B cell (primary cell): Measurements from ENCODE around the gene EXOSC9. TPM values are rescaled to one million over a fixed set of nuclear protein-coding genes. Genes with fewer than 3 reads are reported as not detected.

ENCODE experiments used
- ATAC-seq: fragments of 200-7000 bp; cut with Tn5 transposase; one replicate; pipeline ENCODE4 v1.10.0; 2021; ENCODE audit warnings: low read depth, mild to moderate bottlenecking, moderate number of reproducible peaks, moderate library complexity
- CTCF ChIA-PET: fragments of 350-600 bp; sonication (Branson Sonifier 250); formaldehyde crosslinking; loops from one replicate; lab custom pipeline; 2021; ENCODE audit warnings: antibody characterized with exemption, inconsistent platforms; lab: Charles Lee
- POLR2A ChIA-PET: fragments of 350-600 bp; sonication (Branson Sonifier 250); formaldehyde crosslinking; loops from one replicate; lab custom pipeline; 2021; ENCODE audit warnings: antibody characterized with exemption; lab: Charles Lee
- DNase-seq: peaks from one replicate; pipeline ENCODE4 v3.0.0; 2013
- H2AFZ ChIP-seq: 2 replicates; pipeline ENCODE4 v1.6.1; 2012; ENCODE audit warnings: mild to moderate bottlenecking, low read depth, low read length; ENCODE audit not compliant: insufficient read depth, poor library complexity, severe bottlenecking
- H3K27ac ChIP-seq, 2 donors: 1 replicate in 1 of 2; 2 replicates in 1 of 2; pipeline ENCODE4 v1.5.1; 2012 to 2013; ENCODE audit warnings: low read length in 2 of 2, mild to moderate bottlenecking in 2 of 2, moderate library complexity in 1 of 2
- H3K27me3 ChIP-seq, 4 experiments: fragments of 200-600 bp in 1 of 4; sonication (generic) in 1 of 4; replicated peaks in 1 of 4; 1 replicate in 2 of 4; 2 replicates in 2 of 4; pipeline versions ENCODE4 v1.6.1 to v1.7.0; 2013 to 2016; ENCODE audit warnings: low read length in 3 of 4, mild to moderate bottlenecking in 2 of 4, mixed read lengths in 1 of 4, moderate library complexity in 1 of 4; ENCODE audit not compliant: insufficient read depth in 4 of 4, control insufficient read depth in 3 of 4; ENCODE audit errors: control extremely low read depth in 1 of 4
- H3K36me3 ChIP-seq, 2 experiments: replicated peaks in 1 of 2; 1 replicate in 1 of 2; 2 replicates in 1 of 2; pipeline versions ENCODE4 v1.6.1 to v1.7.1; 2013; ENCODE audit warnings: low read length in 1 of 2; ENCODE audit not compliant: insufficient read depth in 2 of 2, control insufficient read depth in 1 of 2; ENCODE audit errors: control extremely low read depth in 1 of 2, extremely low read depth in 1 of 2
- H3K4me1 ChIP-seq, 2 donors: fragments of 200-600 bp in 1 of 2; sonication (generic) in 1 of 2; 1 replicate in 1 of 2; 2 replicates in 1 of 2; pipeline versions ENCODE4 v1.5.1 to v1.6.1; 2013 to 2017; ENCODE audit warnings: low read length in 2 of 2; ENCODE audit not compliant: control insufficient read depth in 2 of 2, insufficient read depth in 2 of 2
- H3K4me2 ChIP-seq: replicated peaks from 2 replicates; pipeline ENCODE3; 2012; ENCODE audit warnings: mild to moderate bottlenecking, low read depth, low read length; ENCODE audit not compliant: poor library complexity, severe bottlenecking
- H3K4me3 ChIP-seq, 5 experiments: fragments of 200-600 bp in 1 of 5; sonication (generic) in 1 of 5; 1 replicate in 3 of 5; 2 replicates in 2 of 5; pipeline versions ENCODE4 v1.5.1 to v1.7.0; 2011 to 2016; ENCODE audit warnings: low read length in 4 of 5, mild to moderate bottlenecking in 4 of 5, low read depth in 2 of 5, control low read depth in 1 of 5, moderate library complexity in 1 of 5; ENCODE audit not compliant: insufficient read depth in 1 of 5; ENCODE audit errors: control extremely low read depth in 1 of 5, extremely low read depth in 1 of 5
- H3K79me2 ChIP-seq: fragments of 200-600 bp; sonication (generic); one replicate; pipeline ENCODE4 v1.6.0; 2016; ENCODE audit warnings: low read length; ENCODE audit not compliant: control insufficient read depth, insufficient read depth
- H3K9ac ChIP-seq: fragments of 200-600 bp; sonication (generic); 2 replicates; pipeline ENCODE4 v1.6.1; 2017; ENCODE audit warnings: mild to moderate bottlenecking, low read length, moderate library complexity
- H3K9me3 ChIP-seq, 3 donors: one replicate each; pipeline versions ENCODE4 v1.6.1 to v1.7.1; 2013; ENCODE audit warnings: low read length in 2 of 3; ENCODE audit not compliant: control insufficient read depth in 2 of 3, insufficient read depth in 1 of 3; ENCODE audit errors: control extremely low read depth in 1 of 3
- H4K20me1 ChIP-seq: 2 replicates; pipeline ENCODE4 v1.6.0; 2012; ENCODE audit warnings: mild to moderate bottlenecking, low read length; ENCODE audit not compliant: insufficient read depth, control insufficient read depth, poor library complexity, severe bottlenecking
- H3K27ac Mint-ChIP-seq: one replicate; pipeline ENCODE4 v1.8.0; 2021; ENCODE audit warnings: mixed read lengths
- H3K27me3 Mint-ChIP-seq: one replicate; pipeline ENCODE4 v1.8.0; 2021; ENCODE audit warnings: mixed read lengths
- H3K4me1 Mint-ChIP-seq: one replicate; pipeline ENCODE4 v1.8.0; 2021; ENCODE audit warnings: mixed read lengths
- H3K4me3 Mint-ChIP-seq: one replicate; pipeline ENCODE4 v1.8.0; 2021; ENCODE audit warnings: mixed read lengths
- H3K9me3 Mint-ChIP-seq: one replicate; pipeline ENCODE4 v1.8.0; 2022; ENCODE audit warnings: mixed read lengths; ENCODE audit not compliant: insufficient read depth
- CTCF ChIP-seq: fragments of 200-600 bp; IDR thresholded peaks from one replicate; pipeline ENCODE4 v1.8.0; 2022; ENCODE audit warnings: antibody characterized with exemption, mild to moderate bottlenecking
- EZH2 ChIP-seq: IDR thresholded peaks from 2 replicates; pipeline ENCODE4 v1.6.1; 2012; ENCODE audit warnings: borderline replicate concordance, low read depth, mild to moderate bottlenecking, moderate library complexity, low read length; ENCODE audit not compliant: insufficient read depth, poor library complexity, severe bottlenecking
- WGBS: methylation state at CpG from one replicate; pipeline ENCODE4 v1.1.5; 2013; ENCODE audit warnings: missing lambda C conversion rate; ENCODE audit not compliant: insufficient coverage; 5-methylcytosine and 5-hydroxymethylcytosine counted together
- intact Hi-C: fragments of 100-400 bp; cut with micrococcal nuclease; formaldehyde crosslinking; loops from one replicate; pipeline ENCODE4 v1.10.0; 2022
- polyA plus RNA-seq: library from polyadenylated mRNA; depleted of rRNA; stranded (reverse); fragments of >200 nt; gene quantifications from 2 replicates; pipeline ENCODE4 v1.2.3, GENCODE V29; 2012
- total RNA-seq, 2 donors: library from RNA; stranded (reverse); fragments of 120-200 nt in 1 of 2; gene quantifications; 1 replicate in 1 of 2; 2 replicates in 1 of 2; pipeline versions ENCODE4 v1.2.3 to v1.2.4, GENCODE V29; 2013 to 2022

EXOSC9 gene
- total and polyA plus RNA-seq, 2 donors (not counting 1 experiment from before 2014, with no cell fraction given), result 27.5 to 35.5 TPM

- no peaks in the 10 kb centered on the region for H4K20me1 ChIP-seq
- Mint-ChIP-seq H3K27ac (no peak overlapping the region), H3K27me3 (peaks cover 46% of the 10 kb centered on the region), H3K4me1 (no peaks in the 10 kb centered on the region), H3K9me3 (no peaks in the 10 kb centered on the region), H3K4me3 (no peak overlapping the region)
- no peaks in the 10 kb centered on the region for H3K79me2 ChIP-seq
- WGBS, result no CpG with 5 or more reads among the region's 2 CpGs
- DNase-seq, result no peak
- intact Hi-C loops, result no loop called here
- H3K27me3 ChIP-seq, result peaks cover 0 to 18% (median 7%) of the 10 kb centered on the region in 4 experiments
- H3K4me1 ChIP-seq, result no peaks in the 10 kb centered on the region
- H3K9ac ChIP-seq, result no peak overlapping the region
- H3K27ac ChIP-seq, result no peak overlapping the region
- ChIA-PET CTCF (no interaction called here), POLR2A (no interaction called here)
- no peaks in the 10 kb centered on the region for H3K9me3 ChIP-seq
- no peaks in the 10 kb centered on the region for H3K36me3 ChIP-seq
- TF ChIP-seq CTCF (no peak), EZH2 (no peak)
- no peak overlapping the region for H2AFZ ChIP-seq
- no peak overlapping the region for H3K4me3 ChIP-seq
- ATAC-seq, result no peak
- H3K4me2 ChIP-seq, result no peak overlapping the region
Measured at GRCh38 chr4:121758925-121759568, 42.1 kb upstream of the EXOSC9 start.

GRCh38 chr4:121760205-121760604, 40.9 kb upstream of the EXOSC9 start:
- CTCF ChIA-PET, result no interaction called here
- H3K4me1 ChIP-seq, result peaks cover 8% of the 10 kb centered on the region in 2 donors
- no peaks in the 10 kb centered on the region for H3K9me3 ChIP-seq
- H3K9me3 Mint-ChIP-seq, result no peaks in the 10 kb centered on the region
- no peak for ATAC-seq
- intact Hi-C loops, result no loop called here
- WGBS, result 47% methylated on average over 2 of the region's 3 CpGs
- H3K27ac Mint-ChIP-seq, result no peak overlapping the region
- H3K27me3 ChIP-seq, result peaks cover 0 to 18% (median 17%) of the 10 kb centered on the region in 4 experiments
- H3K4me3 ChIP-seq, result no peak overlapping the region
- H3K79me2 ChIP-seq, result no peaks in the 10 kb centered on the region
- no peak overlapping the region for H3K4me2 ChIP-seq
- no peak overlapping the region for H3K27ac ChIP-seq
- TF ChIP-seq EZH2 (no peak), CTCF (no peak)
- peaks cover under 1% of the 10 kb centered on the region for H3K4me1 Mint-ChIP-seq
- no peak for DNase-seq
- POLR2A ChIA-PET, result no interaction called here
- H2AFZ ChIP-seq, result no peak overlapping the region
- H3K36me3 ChIP-seq, result no peaks in the 10 kb centered on the region
- H4K20me1 ChIP-seq, result no peaks in the 10 kb centered on the region
- no peak overlapping the region for H3K9ac ChIP-seq
- H3K4me3 Mint-ChIP-seq, result no peak overlapping the region
- H3K27me3 Mint-ChIP-seq, result peaks cover 43% of the 10 kb centered on the region
